ENCODE results near the gene TLCD3B. TPM values are rescaled to one million over a fixed set of nuclear protein-coding genes. Genes with fewer than 3 reads are reported as not detected.

TLCD3B gene
- total RNA-seq, 3 donors from 2014 or later (not counting 1 experiment from before 2014, with no cell fraction given) = 0.88 to 2.0 (median 1.7) TPM

DNA sequence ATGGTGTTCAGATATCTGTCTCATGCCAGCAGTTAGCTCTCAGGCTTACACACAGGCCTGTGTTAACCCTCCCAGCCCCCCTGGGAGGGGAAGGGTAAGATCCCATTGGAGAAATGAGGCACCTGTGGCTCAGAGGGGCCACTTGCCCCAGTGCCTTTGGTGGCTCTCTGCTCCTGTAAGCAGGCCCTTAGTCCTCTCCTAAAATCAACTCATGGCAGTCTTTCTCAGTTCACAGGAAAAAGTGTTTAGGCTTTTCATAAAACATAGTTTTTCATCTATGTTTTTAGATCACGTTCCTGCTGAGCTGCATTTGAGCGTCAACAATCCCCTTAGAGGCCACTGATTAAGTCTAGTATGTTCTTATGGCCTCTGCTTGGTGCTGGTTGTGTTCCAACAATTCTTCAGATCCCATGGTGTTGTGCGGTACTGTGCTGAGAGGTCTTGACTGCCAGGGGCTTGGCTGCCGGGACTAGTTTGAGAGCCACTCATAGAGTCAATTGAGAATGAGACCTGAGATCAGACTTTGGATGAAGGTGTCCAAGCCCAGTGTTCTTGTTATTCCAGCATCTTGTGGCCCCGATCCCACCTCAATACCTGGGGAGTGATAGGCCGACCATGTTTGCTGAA, 46.8 kb downstream of the TLCD3B start:
- Mint-ChIP-seq H3K36me3 (peaks cover 8% of the 10 kb centered on the region), H3K4me1 (peaks cover 0 to 11% of the 10 kb centered on the region in 2 donors), H3K9me3 (no peaks in the 10 kb centered on the region), H3K27ac (no peak overlapping the region), H3K4me3 (no peak overlapping the region), H3K27me3 (ENCODE audit: low read depth in 2 of 2) (no peaks in the 10 kb centered on the region)
- H3K4me1 ChIP-seq (ENCODE audit: control insufficient read depth, insufficient read depth, low read length) = no peaks in the 10 kb centered on the region
- H3K4me3 ChIP-seq (ENCODE audit: low read length) = no peak overlapping the region
- WGBS (ENCODE audit: insufficient coverage) = 88% methylated on average over 6 of the region's 6 CpGs
- TF ChIP-seq CTCF (IDR thresholded peaks at IDR 0.05) = no peak
- H3K36me3 ChIP-seq (ENCODE audit: control insufficient read depth, insufficient read depth, low read length) = peaks cover 92% of the 10 kb centered on the region
- H3K9me3 ChIP-seq (ENCODE audit: control insufficient read depth, insufficient read depth, low read length) = no peaks in the 10 kb centered on the region
- no peak overlapping the region for H3K27ac ChIP-seq (ENCODE audit: low read length)
- ATAC-seq (no peak), DNase-seq (no peak)
- intact Hi-C loops (cut with micrococcal nuclease) = no loop called here
- H3K27me3 ChIP-seq (ENCODE audit: control insufficient read depth, insufficient read depth, low read length) = no peaks in the 10 kb centered on the region

GRCh38 chr16:29983420-29984136, 47.5 kb downstream of the TLCD3B start:
- Histone ChIP-seq H3K4me1 (ENCODE audit: control insufficient read depth, insufficient read depth, low read length) (no peaks in the 10 kb centered on the region), H3K36me3 (ENCODE audit: control insufficient read depth, insufficient read depth, low read length) (peaks cover 92% of the 10 kb centered on the region), H3K27me3 (ENCODE audit: control insufficient read depth, insufficient read depth, low read length) (no peaks in the 10 kb centered on the region), H3K4me3 (ENCODE audit: low read length) (no peak overlapping the region), H3K27ac (ENCODE audit: low read length) (no peak overlapping the region), H3K9me3 (ENCODE audit: control insufficient read depth, insufficient read depth, low read length) (no peaks in the 10 kb centered on the region)
- peaks cover 0 to 11% of the 10 kb centered on the region in 2 donors for H3K4me1 Mint-ChIP-seq
- 91% methylated on average over 12 of the region's 12 CpGs for WGBS (ENCODE audit: insufficient coverage)
- TF ChIP-seq CTCF (IDR thresholded peaks at IDR 0.05) = no peak
- intact Hi-C loops (cut with micrococcal nuclease) = no loop called here
- no peak for DNase-seq
- H3K27ac Mint-ChIP-seq = no peak overlapping the region
- no peaks in the 10 kb centered on the region for H3K9me3 Mint-ChIP-seq
- H3K4me3 Mint-ChIP-seq = no peak overlapping the region
- H3K36me3 Mint-ChIP-seq = peaks cover 8% of the 10 kb centered on the region
- no peaks in the 10 kb centered on the region for H3K27me3 Mint-ChIP-seq (ENCODE audit: low read depth in 2 of 2)
- ATAC-seq = no peak

DNA sequence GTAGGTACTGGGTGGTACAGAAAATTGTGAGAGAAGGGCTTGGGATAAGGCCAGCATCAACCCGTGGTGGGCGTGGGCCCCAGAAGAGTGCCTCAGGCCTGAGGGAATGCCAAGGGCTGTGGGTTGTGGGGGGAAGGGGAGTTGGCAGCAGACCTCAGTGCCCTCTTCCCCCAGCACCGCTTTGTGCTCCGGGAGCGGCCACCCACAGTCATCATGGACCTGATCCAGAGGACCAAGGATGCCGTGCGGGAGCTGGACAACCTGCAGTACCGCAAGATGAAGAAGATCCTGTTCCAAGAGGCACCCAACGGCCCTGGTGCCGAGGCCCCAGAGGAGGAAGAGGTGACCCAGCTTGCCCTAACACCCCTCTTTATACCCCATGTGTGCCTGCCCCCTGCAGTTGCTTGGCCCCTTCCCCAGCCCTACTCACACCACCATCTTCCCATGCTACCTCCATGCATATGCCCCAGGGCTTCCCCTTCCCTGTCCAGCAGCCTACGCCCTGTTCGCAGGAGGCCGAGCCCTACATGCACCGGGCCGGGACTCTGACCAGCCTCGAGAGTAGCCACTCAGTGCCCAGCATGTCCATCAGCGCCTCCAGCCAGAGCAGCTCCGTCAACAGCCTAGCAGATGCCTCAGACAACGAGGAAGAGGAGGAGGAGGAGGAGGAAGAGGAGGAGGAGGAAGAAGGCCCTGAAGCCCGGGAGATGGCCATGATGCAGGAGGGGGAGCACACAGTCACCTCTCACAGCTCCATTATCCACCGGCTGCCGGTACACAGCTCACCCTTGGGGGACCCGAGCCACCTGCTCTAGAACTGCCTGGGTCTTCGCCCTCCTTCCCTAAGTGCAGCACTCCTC, 48.3 kb downstream of the TLCD3B start:
- Histone ChIP-seq H3K4me1 (ENCODE audit: control insufficient read depth, insufficient read depth, low read length) (no peaks in the 10 kb centered on the region), H3K4me3 (ENCODE audit: low read length) (no peak overlapping the region), H3K27ac (ENCODE audit: low read length) (no peak overlapping the region), H3K9me3 (ENCODE audit: control insufficient read depth, insufficient read depth, low read length) (no peaks in the 10 kb centered on the region), H3K36me3 (ENCODE audit: control insufficient read depth, insufficient read depth, low read length) (peaks cover 93% of the 10 kb centered on the region), H3K27me3 (ENCODE audit: control insufficient read depth, insufficient read depth, low read length) (no peaks in the 10 kb centered on the region)
- Mint-ChIP-seq H3K4me3 (no peak overlapping the region), H3K27ac (no peak overlapping the region), H3K4me1 (peaks cover 0 to 5% of the 10 kb centered on the region in 2 donors), H3K9me3 (no peaks in the 10 kb centered on the region), H3K36me3 (peaks cover 8% of the 10 kb centered on the region), H3K27me3 (ENCODE audit: low read depth in 2 of 2) (no peaks in the 10 kb centered on the region)
- DNase-seq = no peak
- no peak for ATAC-seq
- 97% methylated on average over 24 of the region's 24 CpGs for WGBS (ENCODE audit: insufficient coverage)
- TF ChIP-seq CTCF (IDR thresholded peaks at IDR 0.05) = no peak
- intact Hi-C loops (cut with micrococcal nuclease) = no loop called here

Data from natural killer cell (primary cell).